ENCODE measurements around the gene GC.
"Not testable (repeated sequence)": the region's sequence is repeated elsewhere in the genome, so short reads cannot be mapped to it uniquely, and the experiment has no call there.

The GC gene

GRCh38 chr4:71768123-71768522 is 15.8 kb downstream of the GC start:
- no peak overlapping the region for H3K4me3 ChIP-seq (ENCODE audit: low read depth, low read length)
- no peak for TF ChIP-seq CTCF (IDR thresholded peaks at IDR 0.05; ENCODE audit: low read depth, low read length, missing control alignments)
- in situ Hi-C loops (cut with HindIII; ENCODE audit: low sequenced_read_pairs), result no loop called here
- no peak for DNase-seq (ENCODE audit: low read depth)

GRCh38 chr4:71765821-71766383 is 18.0 kb downstream of the GC start:
- no peak for TF ChIP-seq CTCF (IDR thresholded peaks at IDR 0.05; ENCODE audit: low read depth, low read length, missing control alignments)
- no peak for DNase-seq (ENCODE audit: low read depth)
- in situ Hi-C loops (cut with HindIII; ENCODE audit: low sequenced_read_pairs), result no loop called here
- no peak overlapping the region for H3K4me3 ChIP-seq (ENCODE audit: low read depth, low read length)

DNA sequence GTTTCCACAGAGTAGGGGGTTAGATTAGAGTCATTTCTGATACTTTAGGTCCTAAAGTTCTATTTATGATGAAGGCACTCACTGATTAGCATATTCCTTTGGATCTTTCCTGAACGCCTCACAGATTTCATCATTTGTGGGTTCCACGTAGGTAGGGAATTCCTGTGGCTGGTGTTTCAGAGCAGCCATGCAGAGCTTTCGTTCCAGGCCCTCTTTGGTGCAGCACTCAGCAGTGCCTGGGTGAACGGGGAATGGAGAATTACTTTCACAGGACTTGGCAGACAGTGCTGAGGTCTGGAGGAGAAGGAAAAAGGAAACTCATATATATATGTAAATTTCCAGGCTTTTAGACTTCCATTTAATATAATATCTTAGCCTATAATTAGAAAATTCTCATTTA is 18.5 kb downstream of the GC start:
- in situ Hi-C loops (cut with HindIII; ENCODE audit: low sequenced_read_pairs), result no loop called here

GRCh38 chr4:71752383-71753042 is 31.4 kb downstream of the GC start:
- no peak for TF ChIP-seq CTCF (IDR thresholded peaks at IDR 0.05; ENCODE audit: low read depth, low read length, missing control alignments)
- DNase-seq (ENCODE audit: low read depth), result no peak
- in situ Hi-C loops (cut with HindIII; ENCODE audit: low sequenced_read_pairs), result no loop called here
- H3K4me3 ChIP-seq (ENCODE audit: low read depth, low read length), result no peak overlapping the region

More for the DNA sequence above, 18.5 kb downstream of the GC start:
- H3K4me3 ChIP-seq (ENCODE audit: low read depth, low read length), result no peak overlapping the region
- DNase-seq (ENCODE audit: low read depth), result peak; percentile 78
- TF ChIP-seq CTCF (IDR thresholded peaks at IDR 0.05; ENCODE audit: low read depth, low read length, missing control alignments), result no peak

GRCh38 chr4:71749008-71749594 is 34.8 kb downstream of the GC start:
- in situ Hi-C loops (cut with HindIII; ENCODE audit: low sequenced_read_pairs), result loop anchor here (25.0 kb wide), 1 partner anchor 538 kb away; no protein-coding TSS in a partner anchor
- no peak overlapping the region for H3K4me3 ChIP-seq (ENCODE audit: low read depth, low read length)
- no peak for TF ChIP-seq CTCF (IDR thresholded peaks at IDR 0.05; ENCODE audit: low read depth, low read length, missing control alignments)
- no peak for DNase-seq (ENCODE audit: low read depth)

DNA sequence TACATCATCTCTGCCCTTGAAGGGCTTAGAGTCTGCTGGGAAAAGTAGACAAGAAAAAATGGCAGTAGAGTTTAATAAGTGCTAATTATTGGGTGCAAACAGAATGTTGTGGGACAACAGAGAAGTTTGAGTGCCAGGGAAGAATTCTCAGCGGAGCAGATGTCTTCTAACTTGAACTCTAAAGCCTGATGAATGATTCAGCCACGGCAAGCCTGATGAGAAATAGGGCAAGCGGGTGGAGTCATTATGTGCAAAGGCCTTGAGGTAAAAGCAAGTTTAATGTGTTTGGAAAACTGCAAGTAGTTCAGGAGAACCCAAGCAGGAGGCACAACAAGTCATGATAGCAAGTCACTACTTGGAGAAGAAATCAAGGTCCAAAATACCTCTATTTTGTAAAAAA is 37.5 kb downstream of the GC start:
- in situ Hi-C loops (cut with HindIII; ENCODE audit: low sequenced_read_pairs), result loop anchor here (25.0 kb wide), 1 partner anchor 541 kb away; no protein-coding TSS in a partner anchor
- no peak overlapping the region for H3K4me3 ChIP-seq (ENCODE audit: low read depth, low read length)
- TF ChIP-seq CTCF (IDR thresholded peaks at IDR 0.05; ENCODE audit: low read depth, low read length, missing control alignments), result no peak
- DNase-seq (ENCODE audit: low read depth), result no peak

- H3K4me3 ChIP-seq (ENCODE audit: low read depth, low read length); DNase-seq (ENCODE audit: low read depth): not testable (repeated sequence)
- in situ Hi-C loops (cut with HindIII; ENCODE audit: low sequenced_read_pairs), result loop anchor here (25.0 kb wide), 1 partner anchor 549 kb away; no protein-coding TSS in a partner anchor
These were observed 45.1 kb downstream of the GC start for GRCh38 chr4:71738782-71739181.

Measured in astrocyte of the cerebellum (primary cell).